SH-SY5Y (cell line): ENCODE measurements around the gene VPS13D.

Source experiments
- GATA2 ChIP-seq: IDR thresholded peaks from 2 replicates; pipeline ENCODE4 v1.6.1; 2011; ENCODE audit warnings: mild to moderate bottlenecking, low read depth, low read length
- GATA3 ChIP-seq: IDR thresholded peaks from 2 replicates; pipeline ENCODE4 v1.6.1; 2011; ENCODE audit warnings: low read depth, mild to moderate bottlenecking, low read length, moderate library complexity

DNA sequence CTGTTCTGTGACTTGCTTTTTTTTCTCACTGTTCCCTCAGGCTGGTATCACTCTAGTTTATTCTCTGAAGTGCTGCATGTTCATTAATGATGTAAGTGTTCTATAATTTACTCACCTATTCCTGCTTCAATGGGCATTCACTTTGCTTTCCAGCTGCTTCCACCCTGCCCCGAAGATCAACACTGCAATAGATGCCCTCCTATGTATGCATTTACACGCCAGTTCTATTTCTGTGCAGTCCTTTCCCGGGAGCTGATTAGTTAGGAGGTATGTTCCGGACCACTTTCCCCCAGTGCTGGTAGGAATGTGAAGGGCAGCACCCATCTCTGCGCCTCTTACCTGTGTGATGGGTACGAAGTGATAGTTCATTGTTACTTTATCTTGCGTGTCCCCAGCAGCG, 284.8 kb downstream of the VPS13D start:
- TF ChIP-seq GATA2 (no peak), GATA3 (no peak)
